G401 (cell line): ENCODE data around the gene PLEKHA5. TPM values are rescaled to one million over a fixed set of nuclear protein-coding genes. Genes with fewer than 3 reads are reported as not detected.
"Not testable (repeated sequence)": the region's sequence is repeated elsewhere in the genome, so short reads cannot be mapped to it uniquely, and the experiment has no call there.

Experiments used
- DNase-seq: peaks from one replicate; pipeline ENCODE4 v3.0.0-alpha.2; 2015; ENCODE audit warnings: low spot score
- in situ Hi-C: cut with HindIII; loops from 2 replicates; pipeline ENCODE4 v1.10.0; 2016; ENCODE audit warnings: low sequenced_read_pairs, mixed read lengths
- total RNA-seq: library from RNA; depleted of rRNA; stranded (reverse); fragments of >200 nt; shearing (Covaris generic); gene quantifications from 2 replicates; pipeline ENCODE4 v1.2.3, GENCODE V29; 2014

PLEKHA5 gene
- total RNA-seq, 1 experiment from 2014 or later: 14.7 TPM

- in situ Hi-C loops: no loop called here
- DNase-seq: no peak
Measured at GRCh38 chr12:19301688-19302087, 172.2 kb downstream of the PLEKHA5 start.

- in situ Hi-C loops: no loop called here
- DNase-seq: no peak
Measured at GRCh38 chr12:19302100-19302640, 172.6 kb downstream of the PLEKHA5 start.

GRCh38 chr12:19303496-19303895, 174.0 kb downstream of the PLEKHA5 start:
- DNase-seq: no peak
- in situ Hi-C loops: no loop called here

- in situ Hi-C loops: no loop called here
- no peak for DNase-seq
Measured at GRCh38 chr12:19304149-19304750, 174.7 kb downstream of the PLEKHA5 start.

GRCh38 chr12:19305621-19306020, 176.1 kb downstream of the PLEKHA5 start:
- DNase-seq, in situ Hi-C loops: not testable (repeated sequence)

- in situ Hi-C loops: no loop called here
- DNase-seq: no peak
Measured at GRCh38 chr12:19306366-19306765, 176.8 kb downstream of the PLEKHA5 start.

- in situ Hi-C loops: no loop called here
- no peak for DNase-seq
Measured at GRCh38 chr12:19307451-19307850, 177.9 kb downstream of the PLEKHA5 start.

GRCh38 chr12:19311165-19311564, 181.6 kb downstream of the PLEKHA5 start:
- DNase-seq: no peak
- in situ Hi-C loops: no loop called here

GRCh38 chr12:19312637-19313036, 183.1 kb downstream of the PLEKHA5 start:
- no peak for DNase-seq
- in situ Hi-C loops: no loop called here

GRCh38 chr12:19316425-19316824, 186.9 kb downstream of the PLEKHA5 start:
- no peak for DNase-seq
- in situ Hi-C loops: no loop called here

- in situ Hi-C loops: no loop called here
- no peak for DNase-seq
Measured at GRCh38 chr12:19322376-19322775, 192.8 kb downstream of the PLEKHA5 start.

GRCh38 chr12:19323805-19324204, 194.3 kb downstream of the PLEKHA5 start:
- DNase-seq: no peak
- in situ Hi-C loops: no loop called here

- in situ Hi-C loops: no loop called here
- no peak for DNase-seq
Measured at GRCh38 chr12:19326102-19326501, 196.6 kb downstream of the PLEKHA5 start.

GRCh38 chr12:19332196-19332595, 202.7 kb downstream of the PLEKHA5 start:
- no peak for DNase-seq
- in situ Hi-C loops: no loop called here

GRCh38 chr12:19338405-19338804, 208.9 kb downstream of the PLEKHA5 start:
- no peak for DNase-seq
- in situ Hi-C loops: no loop called here

- in situ Hi-C loops, DNase-seq: not testable (repeated sequence)
Measured at GRCh38 chr12:19350850-19351249, 221.3 kb downstream of the PLEKHA5 start.

- no peak for DNase-seq
- in situ Hi-C loops: no loop called here
Measured at GRCh38 chr12:19351346-19351745, 221.8 kb downstream of the PLEKHA5 start.

GRCh38 chr12:19369691-19370148, 240.2 kb downstream of the PLEKHA5 start:
- peak; percentile 70 for DNase-seq
- in situ Hi-C loops: no loop called here

GRCh38 chr12:19373586-19373985, 244.1 kb downstream of the PLEKHA5 start:
- in situ Hi-C loops: no loop called here
- no peak for DNase-seq

- no peak for DNase-seq
- in situ Hi-C loops: no loop called here
Measured at GRCh38 chr12:19375888-19376287, 246.4 kb downstream of the PLEKHA5 start.

- in situ Hi-C loops: no loop called here
- no peak for DNase-seq
Measured at GRCh38 chr12:19376691-19377090, 247.2 kb downstream of the PLEKHA5 start.
